CD4-positive, alpha-beta T cell treated with Interferon alpha-2 for 1 hour (primary cell): ENCODE measurements around the gene SH3BP5L.
A peak's percentile ranks its signal among the peaks of the same experiment; 100 is the strongest.

ENCODE experiments used
- DNase-seq, 2 donors: peaks; one replicate each; pipeline ENCODE4 v3.0.0-alpha.2; 2020 to 2022

SH3BP5L gene

DNA sequence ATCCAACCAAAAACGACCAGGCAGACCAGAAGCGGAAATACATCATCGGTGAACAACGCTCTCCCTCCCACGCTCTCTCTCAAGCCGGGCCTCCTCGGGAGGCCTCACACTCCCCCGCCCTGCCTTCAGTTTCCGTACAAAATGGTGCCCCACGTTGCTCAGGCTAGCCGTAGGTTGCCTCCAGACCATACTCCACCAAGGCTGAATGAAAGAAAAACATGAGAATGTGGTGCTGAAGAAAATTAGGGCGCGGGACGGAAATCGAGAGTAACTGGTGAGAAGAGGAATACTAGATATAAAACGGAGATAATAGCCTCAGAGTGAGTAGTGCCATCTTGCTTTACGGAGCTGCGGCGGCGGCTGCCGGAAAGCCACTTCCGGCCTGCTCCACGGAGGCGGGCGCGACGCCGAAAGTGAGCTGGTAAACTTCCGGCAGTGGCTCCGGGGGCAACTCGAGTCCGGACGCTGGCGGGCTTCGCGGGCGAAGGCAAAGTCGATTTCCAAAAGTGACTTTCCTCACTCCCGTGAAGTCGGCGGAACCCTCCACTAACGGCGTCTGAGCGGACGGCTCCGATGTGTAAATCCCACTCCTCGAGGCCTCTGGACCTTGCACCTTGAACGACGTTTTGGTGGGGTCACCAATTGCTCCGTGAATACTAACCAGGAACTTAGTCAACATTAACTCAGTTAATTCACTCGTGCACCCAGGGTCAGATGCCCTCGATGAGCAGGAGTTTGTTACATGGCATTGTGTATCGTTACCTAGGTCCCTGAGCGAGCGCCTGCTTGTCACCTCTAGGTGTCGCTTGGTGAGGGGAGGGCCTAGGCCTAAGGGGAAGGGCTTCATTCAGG lies at the start of gene SH3BP5L:
SH3BP5L (minus strand) TSS at position 7 of the 852 bp plus-strand sequence. CDS start 980 bp downstream, outside the sequence.
- peak; percentile 90 to 92 for DNase-seq

DNA sequence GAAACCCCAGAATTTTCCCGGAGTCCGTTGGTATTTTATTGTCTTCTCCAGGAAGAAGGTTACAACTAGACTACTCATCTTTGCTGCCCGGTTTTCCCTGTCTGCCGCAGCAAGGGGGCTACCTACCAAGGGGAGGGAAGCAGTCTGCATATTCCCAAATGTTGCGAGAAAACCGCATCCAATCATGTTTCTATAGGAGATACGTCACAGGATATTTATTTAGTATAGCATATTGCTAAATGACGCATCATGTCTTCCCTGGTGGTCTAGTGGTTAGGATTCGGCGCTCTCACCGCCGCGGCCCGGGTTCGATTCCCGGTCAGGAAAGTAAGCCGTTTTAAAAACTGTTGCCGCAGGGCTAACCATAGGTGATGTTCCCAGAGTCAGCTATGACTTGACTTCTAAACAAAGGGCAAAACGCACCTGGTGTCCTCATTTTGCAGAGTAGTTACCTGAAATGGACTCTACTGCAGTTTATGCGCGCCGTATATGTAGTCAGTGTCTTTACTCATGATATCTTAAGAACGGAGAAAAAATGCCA lies 48.3 kb upstream of the SH3BP5L start:
- DNase-seq, result peak; percentile 85 to 92

DNA sequence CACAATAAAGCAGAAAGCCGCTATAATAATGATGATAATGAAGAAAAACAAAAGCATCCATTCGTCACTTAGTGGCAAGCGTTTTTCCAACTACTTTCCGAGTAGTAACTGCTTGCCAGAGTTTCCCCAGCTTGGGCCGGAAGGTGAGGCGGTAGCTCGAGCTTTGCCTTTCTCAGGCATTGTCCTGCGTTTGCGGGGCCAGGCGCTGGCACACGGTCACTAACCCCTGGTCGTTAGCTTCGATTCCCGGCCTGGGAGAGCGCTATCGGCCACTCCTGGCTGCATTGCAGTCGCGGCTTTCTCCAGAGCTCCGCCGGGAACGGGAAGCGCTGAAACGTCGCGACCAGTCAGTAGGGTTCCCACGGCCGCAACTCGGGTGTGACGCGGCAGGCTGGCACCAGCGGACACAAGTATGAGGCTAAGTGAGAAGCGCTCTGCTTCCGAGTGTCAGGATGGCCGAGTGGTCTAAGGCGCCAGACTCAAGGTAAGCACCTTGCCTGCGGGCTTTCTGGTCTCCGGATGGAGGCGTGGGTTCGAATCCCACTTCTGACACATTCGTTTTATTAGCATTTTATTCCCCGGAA lies 47.8 kb upstream of the SH3BP5L start:
- DNase-seq, result peak; percentile 94

GRCh38 chr1:248872752-248873408 lies 47.2 kb upstream of the SH3BP5L start:
- peak; percentile 29 to 54 for DNase-seq

- no peak for DNase-seq
These were observed 46.2 kb upstream of the SH3BP5L start for GRCh38 chr1:248871837-248872401.

GRCh38 chr1:248862998-248863881 lies 37.5 kb upstream of the SH3BP5L start:
- DNase-seq, result peak; percentile 76 to 84

- no peak for DNase-seq
These were observed 36.9 kb upstream of the SH3BP5L start for GRCh38 chr1:248862695-248862997.

- no peak for DNase-seq
These were observed 35.9 kb upstream of the SH3BP5L start for GRCh38 chr1:248861616-248862015.

DNA sequence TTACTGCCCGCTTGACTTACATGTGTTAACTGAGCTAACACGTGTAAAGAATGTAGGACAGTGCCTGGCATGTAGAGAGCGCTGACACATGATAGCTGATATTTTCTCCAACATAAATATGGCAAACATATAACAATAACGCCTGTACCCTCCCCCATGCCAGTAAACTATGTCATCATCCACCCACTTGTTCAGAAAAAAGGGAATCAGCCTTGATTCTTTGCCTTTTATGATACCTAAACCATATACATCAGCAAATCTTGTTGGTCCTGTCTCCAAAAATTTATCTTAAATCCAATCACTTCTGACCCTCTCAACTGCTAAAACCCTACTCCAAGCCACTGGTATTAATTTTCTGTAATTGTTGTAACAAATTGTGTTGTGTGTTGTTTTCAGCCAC lies 34.3 kb upstream of the SH3BP5L start:
- DNase-seq, result no peak

GRCh38 chr1:248858891-248859889 lies 33.5 kb upstream of the SH3BP5L start, which contains the start of gene ZNF692:
TSS of gene ZNF692 (minus strand) at chr1:248859085. CDS start at chr1:248858309, 776 bp downstream.
- DNase-seq, result peak; percentile 98

GRCh38 chr1:248858096-248858890 lies 32.6 kb upstream of the SH3BP5L start:
- DNase-seq, result peak; percentile 28 to 30

GRCh38 chr1:248857749-248858095 lies 32.0 kb upstream of the SH3BP5L start:
- no peak for DNase-seq

DNA sequence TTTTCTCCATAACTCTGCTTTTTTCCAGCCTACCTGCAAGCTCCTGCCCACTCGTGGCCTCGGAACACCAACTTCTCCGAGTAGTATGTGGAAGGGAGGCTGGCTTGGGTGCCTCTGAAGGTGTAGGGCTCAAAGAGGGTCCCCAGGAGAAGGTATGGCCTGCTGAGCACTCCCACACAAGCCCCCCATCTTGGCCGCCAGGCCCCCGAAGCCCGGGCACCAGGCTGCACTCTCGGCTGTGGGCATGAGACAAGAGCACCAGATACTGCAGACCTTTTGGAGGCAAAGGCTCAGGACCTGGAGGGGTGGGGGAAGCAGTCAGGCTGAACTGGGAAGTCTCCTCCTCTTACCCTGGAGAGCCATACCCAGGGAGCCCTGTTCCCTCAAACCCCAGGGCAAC lies 31.5 kb upstream of the SH3BP5L start:
- no peak for DNase-seq

- DNase-seq, result no peak
These were observed 30.5 kb upstream of the SH3BP5L start for GRCh38 chr1:248856176-248856575.

DNA sequence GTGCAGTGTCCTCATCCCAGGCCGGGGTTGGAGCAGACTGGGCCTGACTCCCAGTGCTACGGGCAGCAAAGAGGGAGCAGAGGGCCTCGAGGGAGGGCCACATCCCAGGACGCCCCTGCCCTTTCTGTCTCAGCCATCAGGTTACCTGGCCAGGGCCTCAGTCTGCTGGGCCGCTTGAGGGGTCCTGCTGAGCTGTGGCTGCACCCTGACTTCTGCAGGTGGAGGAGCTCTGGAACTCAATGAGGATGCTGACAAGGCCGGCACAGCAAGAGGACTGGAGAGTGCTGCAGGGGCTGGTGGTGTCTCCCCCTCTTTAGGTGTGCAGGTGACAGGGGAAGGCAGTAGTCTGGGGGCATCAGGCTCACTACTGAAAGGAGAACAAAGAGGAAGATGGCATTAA lies 29.9 kb upstream of the SH3BP5L start:
- DNase-seq, result no peak

- peak; percentile 23 to 60 for DNase-seq
These were observed 28.1 kb upstream of the SH3BP5L start for GRCh38 chr1:248853663-248854375.

DNA sequence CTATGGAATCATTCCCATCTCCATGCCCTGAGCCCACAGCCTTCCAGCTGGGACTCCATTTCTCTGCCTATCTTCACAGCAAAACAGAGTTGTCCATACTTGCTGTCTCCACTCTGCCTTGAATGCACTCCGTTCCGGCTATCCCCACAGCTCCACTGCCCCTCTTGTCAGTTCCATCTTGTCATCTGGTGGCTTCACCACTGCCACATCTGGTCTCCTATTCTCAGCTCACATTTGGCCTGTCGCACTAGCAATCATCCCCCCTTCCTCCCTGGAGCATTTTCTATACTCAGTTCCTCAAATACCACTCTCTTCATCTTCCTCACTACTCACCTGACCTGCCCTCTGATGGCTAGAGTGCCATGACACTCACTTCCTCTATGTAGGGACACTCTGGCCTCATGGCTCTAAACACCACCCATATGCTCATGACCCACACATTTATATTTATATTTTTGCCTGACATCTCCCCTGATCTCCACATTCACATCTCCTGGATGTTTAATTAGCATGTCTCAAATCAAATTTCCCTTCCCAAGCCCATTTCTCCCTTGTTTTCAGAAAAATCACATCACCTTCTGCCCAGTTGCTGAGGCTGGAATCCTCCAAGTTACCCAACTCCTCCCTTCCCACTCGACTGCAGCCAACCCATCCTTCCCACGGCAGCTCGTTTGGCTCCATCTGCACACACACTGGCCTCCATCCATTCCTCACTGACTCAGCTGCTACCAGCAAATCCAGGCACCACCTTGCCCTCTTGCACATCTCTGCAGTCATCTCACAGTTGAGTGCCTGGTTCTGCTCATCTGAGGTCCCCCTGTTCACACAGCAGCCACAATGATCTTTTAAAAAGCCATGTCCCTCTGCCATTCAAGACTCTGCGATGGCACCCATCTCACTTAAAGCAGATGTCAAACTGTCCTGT lies 27.0 kb upstream of the SH3BP5L start:
- no peak for DNase-seq

DNA sequence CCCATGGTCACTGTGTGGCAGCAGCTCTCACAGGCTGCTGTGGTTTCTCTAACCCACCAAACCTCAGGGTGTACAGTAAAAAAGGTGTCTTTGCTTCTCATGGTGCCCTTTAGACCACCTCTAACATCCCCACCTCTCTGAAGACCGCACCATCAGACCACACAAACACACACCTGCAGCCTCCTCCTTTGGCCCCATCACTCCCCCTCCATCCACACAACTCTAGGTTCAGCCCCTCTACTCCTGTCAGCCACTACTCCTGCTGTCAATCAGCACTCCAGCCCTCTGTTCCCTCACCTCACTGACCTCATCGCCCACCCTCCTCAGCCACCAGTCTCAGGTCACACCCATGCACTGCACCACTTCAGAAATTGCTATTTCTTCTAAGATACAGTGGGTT lies 25.7 kb upstream of the SH3BP5L start:
- no peak for DNase-seq
